ENCODE measurements around the gene ARHGAP25. TPM values are rescaled to one million over a fixed set of nuclear protein-coding genes. Genes with fewer than 3 reads are reported as not detected.

The ARHGAP25 gene
- total and polyA plus RNA-seq, 2 experiments from 2014 or later, result 1.9 to 2.0 TPM

DNA sequence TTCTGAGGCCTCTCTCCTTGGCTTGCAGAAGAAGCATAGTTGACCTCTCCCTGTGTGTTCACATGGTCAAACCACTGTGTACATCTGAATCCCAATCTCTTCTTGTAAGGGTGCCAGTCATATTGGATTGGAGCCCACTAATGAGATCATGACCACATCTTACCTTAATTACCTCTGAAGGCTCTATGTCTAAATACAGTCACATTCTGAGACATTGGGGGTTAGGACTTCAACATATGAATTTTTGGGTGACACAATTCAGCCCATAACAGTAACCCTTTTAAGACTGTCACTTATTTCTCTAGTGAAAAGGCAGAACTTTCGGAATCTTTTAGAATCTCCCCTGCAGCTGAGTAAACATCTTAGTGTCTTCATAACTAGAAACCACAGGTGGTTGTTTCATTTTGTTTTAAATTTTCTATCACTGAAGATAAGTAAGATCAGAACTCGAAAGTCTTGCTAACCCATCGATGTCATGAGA is 103.3 kb downstream of the ARHGAP25 start:
- H3K4me3 Mint-ChIP-seq, result no peak overlapping the region
- H3K36me3 Mint-ChIP-seq (ENCODE audit: low read depth), result peaks cover 12% of the 10 kb centered on the region; the same call in 2 of the 3 replicates
- Histone ChIP-seq H3K27ac (ENCODE audit: low read depth) (no peak overlapping the region), H2AFZ (no peak overlapping the region), H3K27me3 (ENCODE audit: insufficient read depth) (no peaks in the 10 kb centered on the region), H3K36me3 (ENCODE audit: insufficient read depth) (no peaks in the 10 kb centered on the region), H3K4me2 (no peak overlapping the region), H4K20me1 (replicated peaks; ENCODE audit: insufficient read depth) (no peaks in the 10 kb centered on the region), H3K4me1 (ENCODE audit: insufficient read depth) (no peaks in the 10 kb centered on the region), H3K9me2 (ENCODE audit: insufficient read depth) (peaks cover 4% of the 10 kb centered on the region; the same call in 1 of the 2 replicates), H3K4me3 (no peak overlapping the region), H3F3A (replicated peaks; ENCODE audit: low read depth) (no peaks in the 10 kb centered on the region), H3K79me2 (replicated peaks; ENCODE audit: insufficient read depth) (no peaks in the 10 kb centered on the region)
- ATAC-seq (no peak), DNase-seq (ENCODE audit: low spot score) (no peak)
- no peak for TF ChIP-seq EZH2phosphoT487 (IDR thresholded peaks at IDR 0.05; ENCODE audit: unreplicated experiment)
- no peak for TF ChIP-seq STAT1 (IDR thresholded peaks at IDR 0.05; ENCODE audit: unreplicated experiment)
- TF ChIP-seq, protein P1, sequence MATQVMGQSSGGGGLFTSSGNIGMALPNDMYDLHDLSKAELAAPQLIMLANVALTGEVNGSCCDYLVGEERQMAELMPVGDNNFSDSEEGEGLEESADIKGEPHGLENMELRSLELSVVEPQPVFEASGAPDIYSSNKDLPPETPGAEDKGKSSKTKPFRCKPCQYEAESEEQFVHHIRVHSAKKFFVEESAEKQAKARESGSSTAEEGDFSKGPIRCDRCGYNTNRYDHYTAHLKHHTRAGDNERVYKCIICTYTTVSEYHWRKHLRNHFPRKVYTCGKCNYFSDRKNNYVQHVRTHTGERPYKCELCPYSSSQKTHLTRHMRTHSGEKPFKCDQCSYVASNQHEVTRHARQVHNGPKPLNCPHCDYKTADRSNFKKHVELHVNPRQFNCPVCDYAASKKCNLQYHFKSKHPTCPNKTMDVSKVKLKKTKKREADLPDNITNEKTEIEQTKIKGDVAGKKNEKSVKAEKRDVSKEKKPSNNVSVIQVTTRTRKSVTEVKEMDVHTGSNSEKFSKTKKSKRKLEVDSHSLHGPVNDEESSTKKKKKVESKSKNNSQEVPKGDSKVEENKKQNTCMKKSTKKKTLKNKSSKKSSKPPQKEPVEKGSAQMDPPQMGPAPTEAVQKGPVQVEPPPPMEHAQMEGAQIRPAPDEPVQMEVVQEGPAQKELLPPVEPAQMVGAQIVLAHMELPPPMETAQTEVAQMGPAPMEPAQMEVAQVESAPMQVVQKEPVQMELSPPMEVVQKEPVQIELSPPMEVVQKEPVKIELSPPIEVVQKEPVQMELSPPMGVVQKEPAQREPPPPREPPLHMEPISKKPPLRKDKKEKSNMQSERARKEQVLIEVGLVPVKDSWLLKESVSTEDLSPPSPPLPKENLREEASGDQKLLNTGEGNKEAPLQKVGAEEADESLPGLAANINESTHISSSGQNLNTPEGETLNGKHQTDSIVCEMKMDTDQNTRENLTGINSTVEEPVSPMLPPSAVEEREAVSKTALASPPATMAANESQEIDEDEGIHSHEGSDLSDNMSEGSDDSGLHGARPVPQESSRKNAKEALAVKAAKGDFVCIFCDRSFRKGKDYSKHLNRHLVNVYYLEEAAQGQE (IDR thresholded peaks at IDR 0.05; ENCODE audit: unreplicated experiment), result no peak
- TF ChIP-seq NANOG (IDR thresholded peaks at IDR 0.05; ENCODE audit: borderline replicate concordance), result no peak
- TF ChIP-seq, protein P2, sequence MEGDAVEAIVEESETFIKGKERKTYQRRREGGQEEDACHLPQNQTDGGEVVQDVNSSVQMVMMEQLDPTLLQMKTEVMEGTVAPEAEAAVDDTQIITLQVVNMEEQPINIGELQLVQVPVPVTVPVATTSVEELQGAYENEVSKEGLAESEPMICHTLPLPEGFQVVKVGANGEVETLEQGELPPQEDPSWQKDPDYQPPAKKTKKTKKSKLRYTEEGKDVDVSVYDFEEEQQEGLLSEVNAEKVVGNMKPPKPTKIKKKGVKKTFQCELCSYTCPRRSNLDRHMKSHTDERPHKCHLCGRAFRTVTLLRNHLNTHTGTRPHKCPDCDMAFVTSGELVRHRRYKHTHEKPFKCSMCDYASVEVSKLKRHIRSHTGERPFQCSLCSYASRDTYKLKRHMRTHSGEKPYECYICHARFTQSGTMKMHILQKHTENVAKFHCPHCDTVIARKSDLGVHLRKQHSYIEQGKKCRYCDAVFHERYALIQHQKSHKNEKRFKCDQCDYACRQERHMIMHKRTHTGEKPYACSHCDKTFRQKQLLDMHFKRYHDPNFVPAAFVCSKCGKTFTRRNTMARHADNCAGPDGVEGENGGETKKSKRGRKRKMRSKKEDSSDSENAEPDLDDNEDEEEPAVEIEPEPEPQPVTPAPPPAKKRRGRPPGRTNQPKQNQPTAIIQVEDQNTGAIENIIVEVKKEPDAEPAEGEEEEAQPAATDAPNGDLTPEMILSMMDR (conservative IDR thresholded peaks at IDR 0.05; ENCODE audit: low read depth in 2 of 2), result no peak
- TF ChIP-seq, protein P3, sequence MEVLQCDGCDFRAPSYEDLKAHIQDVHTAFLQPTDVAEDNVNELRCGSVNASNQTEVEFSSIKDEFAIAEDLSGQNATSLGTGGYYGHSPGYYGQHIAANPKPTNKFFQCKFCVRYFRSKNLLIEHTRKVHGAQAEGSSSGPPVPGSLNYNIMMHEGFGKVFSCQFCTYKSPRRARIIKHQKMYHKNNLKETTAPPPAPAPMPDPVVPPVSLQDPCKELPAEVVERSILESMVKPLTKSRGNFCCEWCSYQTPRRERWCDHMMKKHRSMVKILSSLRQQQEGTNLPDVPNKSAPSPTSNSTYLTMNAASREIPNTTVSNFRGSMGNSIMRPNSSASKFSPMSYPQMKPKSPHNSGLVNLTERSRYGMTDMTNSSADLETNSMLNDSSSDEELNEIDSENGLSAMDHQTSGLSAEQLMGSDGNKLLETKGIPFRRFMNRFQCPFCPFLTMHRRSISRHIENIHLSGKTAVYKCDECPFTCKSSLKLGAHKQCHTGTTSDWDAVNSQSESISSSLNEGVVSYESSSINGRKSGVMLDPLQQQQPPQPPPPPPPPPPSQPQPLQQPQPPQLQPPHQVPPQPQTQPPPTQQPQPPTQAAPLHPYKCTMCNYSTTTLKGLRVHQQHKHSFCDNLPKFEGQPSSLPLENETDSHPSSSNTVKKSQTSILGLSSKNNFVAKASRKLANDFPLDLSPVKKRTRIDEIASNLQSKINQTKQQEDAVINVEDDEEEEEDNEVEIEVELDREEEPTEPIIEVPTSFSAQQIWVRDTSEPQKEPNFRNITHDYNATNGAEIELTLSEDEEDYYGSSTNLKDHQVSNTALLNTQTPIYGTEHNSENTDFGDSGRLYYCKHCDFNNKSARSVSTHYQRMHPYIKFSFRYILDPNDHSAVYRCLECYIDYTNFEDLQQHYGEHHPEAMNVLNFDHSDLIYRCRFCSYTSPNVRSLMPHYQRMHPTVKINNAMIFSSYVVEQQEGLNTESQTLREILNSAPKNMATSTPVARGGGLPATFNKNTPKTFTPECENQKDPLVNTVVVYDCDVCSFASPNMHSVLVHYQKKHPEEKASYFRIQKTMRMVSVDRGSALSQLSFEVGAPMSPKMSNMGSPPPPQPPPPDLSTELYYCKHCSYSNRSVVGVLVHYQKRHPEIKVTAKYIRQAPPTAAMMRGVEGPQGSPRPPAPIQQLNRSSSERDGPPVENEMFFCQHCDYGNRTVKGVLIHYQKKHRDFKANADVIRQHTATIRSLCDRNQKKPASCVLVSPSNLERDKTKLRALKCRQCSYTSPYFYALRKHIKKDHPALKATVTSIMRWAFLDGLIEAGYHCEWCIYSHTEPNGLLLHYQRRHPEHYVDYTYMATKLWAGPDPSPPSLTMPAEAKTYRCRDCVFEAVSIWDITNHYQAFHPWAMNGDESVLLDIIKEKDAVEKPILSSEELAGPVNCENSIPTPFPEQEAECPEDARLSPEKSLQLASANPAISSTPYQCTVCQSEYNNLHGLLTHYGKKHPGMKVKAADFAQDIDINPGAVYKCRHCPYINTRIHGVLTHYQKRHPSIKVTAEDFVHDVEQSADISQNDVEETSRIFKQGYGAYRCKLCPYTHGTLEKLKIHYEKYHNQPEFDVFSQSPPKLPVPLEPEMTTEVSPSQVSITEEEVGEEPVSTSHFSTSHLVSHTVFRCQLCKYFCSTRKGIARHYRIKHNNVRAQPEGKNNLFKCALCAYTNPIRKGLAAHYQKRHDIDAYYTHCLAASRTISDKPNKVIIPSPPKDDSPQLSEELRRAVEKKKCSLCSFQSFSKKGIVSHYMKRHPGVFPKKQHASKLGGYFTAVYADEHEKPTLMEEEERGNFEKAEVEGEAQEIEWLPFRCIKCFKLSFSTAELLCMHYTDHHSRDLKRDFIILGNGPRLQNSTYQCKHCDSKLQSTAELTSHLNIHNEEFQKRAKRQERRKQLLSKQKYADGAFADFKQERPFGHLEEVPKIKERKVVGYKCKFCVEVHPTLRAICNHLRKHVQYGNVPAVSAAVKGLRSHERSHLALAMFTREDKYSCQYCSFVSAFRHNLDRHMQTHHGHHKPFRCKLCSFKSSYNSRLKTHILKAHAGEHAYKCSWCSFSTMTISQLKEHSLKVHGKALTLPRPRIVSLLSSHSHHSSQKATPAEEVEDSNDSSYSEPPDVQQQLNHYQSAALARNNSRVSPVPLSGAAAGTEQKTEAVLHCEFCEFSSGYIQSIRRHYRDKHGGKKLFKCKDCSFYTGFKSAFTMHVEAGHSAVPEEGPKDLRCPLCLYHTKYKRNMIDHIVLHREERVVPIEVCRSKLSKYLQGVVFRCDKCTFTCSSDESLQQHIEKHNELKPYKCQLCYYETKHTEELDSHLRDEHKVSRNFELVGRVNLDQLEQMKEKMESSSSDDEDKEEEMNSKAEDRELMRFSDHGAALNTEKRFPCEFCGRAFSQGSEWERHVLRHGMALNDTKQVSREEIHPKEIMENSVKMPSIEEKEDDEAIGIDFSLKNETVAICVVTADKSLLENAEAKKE (CRISPR knock-in tag; IDR thresholded peaks at IDR 0.05), result no peak
- TF ChIP-seq JUNB (IDR thresholded peaks at IDR 0.05; ENCODE audit: unreplicated experiment), result no peak
- TF ChIP-seq POLR2AphosphoS5 (IDR thresholded peaks at IDR 0.05; ENCODE audit: low read depth), result no peak
- no peak for TF ChIP-seq CREB1 (CRISPR knock-in tag; IDR thresholded peaks at IDR 0.05; ENCODE audit: low read depth)
- no peak for TF ChIP-seq EZH2 (IDR thresholded peaks at IDR 0.05; ENCODE audit: low read depth, unreplicated experiment)
- TF ChIP-seq ZNF331 (CRISPR knock-in tag; IDR thresholded peaks at IDR 0.05; ENCODE audit: low read depth), result no peak
- TF ChIP-seq ZNF114 (CRISPR knock-in tag; IDR thresholded peaks at IDR 0.05), result no peak
- TF ChIP-seq, protein P4, sequence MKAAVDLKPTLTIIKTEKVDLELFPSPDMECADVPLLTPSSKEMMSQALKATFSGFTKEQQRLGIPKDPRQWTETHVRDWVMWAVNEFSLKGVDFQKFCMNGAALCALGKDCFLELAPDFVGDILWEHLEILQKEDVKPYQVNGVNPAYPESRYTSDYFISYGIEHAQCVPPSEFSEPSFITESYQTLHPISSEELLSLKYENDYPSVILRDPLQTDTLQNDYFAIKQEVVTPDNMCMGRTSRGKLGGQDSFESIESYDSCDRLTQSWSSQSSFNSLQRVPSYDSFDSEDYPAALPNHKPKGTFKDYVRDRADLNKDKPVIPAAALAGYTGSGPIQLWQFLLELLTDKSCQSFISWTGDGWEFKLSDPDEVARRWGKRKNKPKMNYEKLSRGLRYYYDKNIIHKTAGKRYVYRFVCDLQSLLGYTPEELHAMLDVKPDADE (IDR thresholded peaks at IDR 0.05), result no peak
- no peak overlapping the region for H3K27ac Mint-ChIP-seq
- H3K4me1 Mint-ChIP-seq, result peaks cover 5% of the 10 kb centered on the region; the same call in 2 of the 3 replicates
- H3K27me3 Mint-ChIP-seq (ENCODE audit: insufficient read depth, low read depth, poor library complexity), result peaks cover 2% of the 10 kb centered on the region
- peaks cover 16% of the 10 kb centered on the region for H3K9me3 Mint-ChIP-seq
